GM12892 (cell line): ENCODE measurements around the gene BIVM.

ENCODE experiments used
- POLR2A ChIP-seq: IDR thresholded peaks from 2 replicates; pipeline ENCODE4 v1.6.1; 2011; ENCODE audit warnings: low read depth, low read length, control low read depth
- TAF1 ChIP-seq: IDR thresholded peaks from 2 replicates; pipeline ENCODE4 v1.6.1; 2011; ENCODE audit warnings: low read depth, mild to moderate bottlenecking, control low read depth, low read length, borderline replicate concordance

DNA sequence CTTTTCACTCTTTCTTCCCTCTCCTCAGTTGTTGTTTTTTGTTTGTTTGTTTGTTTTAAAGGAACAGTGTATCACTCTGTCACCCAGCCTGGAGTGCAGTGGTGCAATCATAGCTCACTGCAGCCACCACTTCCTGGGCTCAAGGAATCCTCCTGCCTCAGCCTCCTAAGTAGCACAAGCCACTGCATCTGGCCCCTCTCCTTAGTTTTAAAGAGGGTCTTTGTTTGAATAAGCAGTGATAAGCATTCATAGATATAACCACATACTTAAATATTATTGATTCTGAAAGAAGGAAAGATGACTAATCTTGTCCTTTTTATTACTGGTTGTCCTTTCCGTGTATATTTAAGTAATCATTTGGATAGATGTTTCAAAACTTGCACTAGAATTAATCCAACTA lies 73.6 kb downstream of the BIVM start:
- TF ChIP-seq POLR2A (no peak), TAF1 (no peak)
